HepG2 (cell line): ENCODE results near the gene HCRTR2. TPM values are rescaled to one million over a fixed set of nuclear protein-coding genes. Genes with fewer than 3 reads are reported as not detected.

Source experiments
- ATAC-seq: fragments of 200-7000 bp; cut with Tn5 transposase; 3 replicates; pipeline ENCODE4 v1.9.1; 2020; ENCODE audit warnings: mild to moderate bottlenecking, moderate library complexity
- BruUV-seq: library from RNA; stranded (reverse); fragments of 400-500 nt; replicated peaks from 2 replicates; lab custom pipeline; 2021; lab: Mats Ljungman, UMichigan
- CTCF ChIA-PET: fragments of 300-600 bp; formaldehyde crosslinking; extraction: SDS; loops from one replicate; lab custom pipeline; 2021; ENCODE audit warnings: low total read pairs, inconsistent platforms, low intra/inter-chr PET ratio; lab: Yijun Ruan, JAX
- POLR2A ChIA-PET: fragments of 350-600 bp; sonication (Branson Sonifier 250); formaldehyde crosslinking; loops from one replicate; lab custom pipeline; 2020; ENCODE audit warnings: antibody characterized with exemption, inconsistent platforms; lab: Yijun Ruan, JAX
- DNase-seq: peaks from one replicate; pipeline ENCODE4 v3.0.0-alpha.2; 2015; ENCODE audit warnings: low spot score
- FAIRE-seq: peaks from 3 replicates; lab custom pipeline; 2011; peaks lifted over from hg19 to GRCh38; lab: Jason Lieb, UNC
- H2AFZ ChIP-seq: one replicate; pipeline ENCODE4 v1.6.1; 2011; ENCODE audit warnings: low read length, inconsistent platforms
- H3K27ac ChIP-seq: fragments of 300-600 bp; 3 replicates; pipeline ENCODE4 v1.8.0; 2011; ENCODE audit warnings: mixed run types, mild to moderate bottlenecking, mixed read lengths, low read length, inconsistent platforms; ENCODE audit not compliant: insufficient read depth; ENCODE audit errors: extremely low read length
- H3K27me3 ChIP-seq, 2 experiments: fragments of 200-600 bp in 1 of 2; 2 replicates in 1 of 2; 3 replicates in 1 of 2; pipeline versions ENCODE4 v1.6.0 to v1.8.0; 2011; ENCODE audit warnings: low read length in 2 of 2, mild to moderate bottlenecking in 2 of 2, moderate library complexity in 2 of 2, inconsistent platforms in 1 of 2; ENCODE audit not compliant: insufficient read depth in 2 of 2, control insufficient read depth in 1 of 2
- H3K36me3 ChIP-seq, 2 experiments: fragments of 200-600 bp in 1 of 2; replicated peaks in 1 of 2; 2 replicates in 1 of 2; 3 replicates in 1 of 2; pipeline versions ENCODE4 v1.5.1 to v1.8.0; 2011; ENCODE audit warnings: low read length in 2 of 2, inconsistent platforms in 1 of 2; ENCODE audit not compliant: insufficient read depth in 2 of 2, control insufficient read depth in 1 of 2
- H3K4me1 ChIP-seq: 2 replicates; pipeline ENCODE4 v1.5.1; 2012; ENCODE audit warnings: low read length, inconsistent platforms; ENCODE audit not compliant: insufficient read depth
- H3K4me2 ChIP-seq: 2 replicates; pipeline ENCODE4 v1.6.0; 2011; ENCODE audit warnings: low read depth, low read length, inconsistent platforms
- H3K4me3 ChIP-seq, 3 experiments: fragments of 200-600 bp in 1 of 3; sonication (generic), shearing (Covaris generic) in 1 of 3; replicated peaks in 1 of 3; 2 replicates each; pipeline ENCODE4 v1.5.1; 2011 to 2016; ENCODE audit warnings: low read length in 3 of 3, inconsistent platforms in 2 of 3, low read depth in 2 of 3, mild to moderate bottlenecking in 2 of 3, control low read depth in 1 of 3, mixed read lengths in 1 of 3; ENCODE audit not compliant: insufficient read depth in 1 of 3
- H3K79me2 ChIP-seq: one replicate; pipeline ENCODE4 v1.6.1; 2011; ENCODE audit warnings: low read length, inconsistent platforms; ENCODE audit not compliant: insufficient read depth
- H3K9ac ChIP-seq: 2 replicates; pipeline ENCODE4 v1.6.0; 2011; ENCODE audit warnings: mild to moderate bottlenecking, low read depth, low read length, inconsistent platforms; ENCODE audit not compliant: insufficient read depth
- H3K9me3 ChIP-seq: 2 replicates; pipeline ENCODE4 v1.5.1; 2012; ENCODE audit warnings: mild to moderate bottlenecking, low read length
- H4K20me1 ChIP-seq: 2 replicates; pipeline ENCODE4 v1.6.0; 2011; ENCODE audit warnings: inconsistent platforms, mild to moderate bottlenecking, low read length, moderate library complexity; ENCODE audit not compliant: insufficient read depth
- HNF1B ChIP-seq: sonication (generic); formaldehyde crosslinking; IDR thresholded peaks from 2 replicates; pipeline ENCODE4 v1.5.1; 2020; ENCODE audit warnings: mild to moderate bottlenecking, moderate library complexity, missing genetic modification reagents
- MXD3 ChIP-seq: IDR thresholded peaks from 2 replicates; pipeline ENCODE4 v1.6.1; 2016; ENCODE audit warnings: mild to moderate bottlenecking, missing biosample characterization, missing genetic modification reagents
- MXI1 ChIP-seq: IDR thresholded peaks from 3 replicates; pipeline ENCODE4 v1.6.1; 2012; ENCODE audit warnings: low read depth, low read length, inconsistent platforms, borderline replicate concordance
- PRDM15 ChIP-seq: sonication (generic); formaldehyde crosslinking; IDR thresholded peaks from 2 replicates; pipeline ENCODE4 v1.4.0; 2020; ENCODE audit warnings: missing genetic modification reagents
- ZNF276 ChIP-seq: sonication (generic); formaldehyde crosslinking; IDR thresholded peaks from 2 replicates; pipeline ENCODE4 v1.4.0; 2020; ENCODE audit warnings: mild to moderate bottlenecking, low read depth, missing genetic modification reagents
- ZNF318 ChIP-seq: sonication (generic); formaldehyde crosslinking; IDR thresholded peaks from 2 replicates; pipeline ENCODE4 v1.4.0; 2020; ENCODE audit warnings: mild to moderate bottlenecking, missing genetic modification reagents
- ZNF382 ChIP-seq: sonication (generic); formaldehyde crosslinking; IDR thresholded peaks from 2 replicates; pipeline ENCODE4 v1.5.0; 2020; ENCODE audit warnings: missing genetic modification reagents, mild to moderate bottlenecking, borderline replicate concordance
- WGBS: methylation state at CpG from one replicate; pipeline ENCODE4 v1.1.6; 2017; ENCODE audit warnings: low lambda C conversion rate; 5-methylcytosine and 5-hydroxymethylcytosine counted together
- in situ Hi-C: cut with HindIII; loops from 2 replicates; pipeline ENCODE4 v1.10.0; 2017; ENCODE audit warnings: low pct_unique_long_range_greater_than_20kb; ENCODE audit not compliant: extremely low pct_ligation_motif_present
- intact Hi-C: fragments of 100-400 bp; cut with micrococcal nuclease; formaldehyde crosslinking; loops from one replicate; pipeline ENCODE4 v1.10.0; 2022; ENCODE audit not compliant: unreplicated experiment
- polyA plus RNA-seq, 8 experiments: library from polyadenylated mRNA; depleted of rRNA in 3 of 8; stranded (reverse) in 7 of 8; unstranded in 1 of 8; fragments of >200 nt; fragmentation: Illumina TruSeq in 4 of 8; extraction: Trizol in 4 of 8; gene quantifications; 2 replicates each; pipeline versions ENCODE4 v1.2.1 to v1.2.3, GENCODE V29; 2011 to 2016; ENCODE audit warnings: low read depth in 4 of 8, missing spikeins in 1 of 8, mixed read lengths in 1 of 8; ENCODE audit not compliant: insufficient read depth in 1 of 8
- total RNA-seq, 5 experiments: library from RNA; depleted of rRNA; stranded (reverse); fragments of >200 nt; fragmentation: Illumina TruSeq; extraction: Trizol; gene quantifications; 2 replicates each; pipeline ENCODE4 v1.2.3, GENCODE V29; 2016; ENCODE audit warnings: low read depth in 1 of 5

HCRTR2 gene
- total and polyA plus RNA-seq, 2 of the 13 experiments (the other 11 are each of a cell fraction or from before 2014, with no cell fraction given), result not detected

- H3K9ac ChIP-seq, result no peak overlapping the region
- H3K4me1 ChIP-seq, result no peaks in the 10 kb centered on the region
- no peaks in the 10 kb centered on the region for H3K9me3 ChIP-seq
- H3K36me3 ChIP-seq, result no peaks in the 10 kb centered on the region
- DNase-seq, result no peak
- FAIRE-seq, result no peak
- H4K20me1 ChIP-seq, result no peaks in the 10 kb centered on the region
- no peak overlapping the region for H3K4me2 ChIP-seq
- 17% methylated on average over 2 of the region's 2 CpGs for WGBS
- H3K79me2 ChIP-seq, result no peaks in the 10 kb centered on the region
- intact Hi-C loops (loop anchor here (10.0 kb wide), 1 partner anchor 238 kb away; no protein-coding TSS in a partner anchor), in situ Hi-C loops (loop anchor here (25.0 kb wide), 2 partner anchors 675 to 1000 kb away; no protein-coding TSS in a partner anchor)
- POLR2A ChIA-PET, result no interaction called here
- H3K27me3 ChIP-seq, result no peaks in the 10 kb centered on the region
- CTCF ChIA-PET, result no interaction called here
- H3K4me3 ChIP-seq, result no peak overlapping the region
- no peak for ATAC-seq
- no TSS peak for BruUV-seq
- H2AFZ ChIP-seq, result no peak overlapping the region
- H3K27ac ChIP-seq, result no peak overlapping the region
- TF ChIP-seq ZNF318 (CRISPR knock-in tag) (no peak), ZNF276 (CRISPR knock-in tag) (no peak), PRDM15 (CRISPR knock-in tag) (no peak), ZNF382 (CRISPR knock-in tag) (no peak), HNF1B (CRISPR knock-in tag) (no peak), MXD3 (CRISPR knock-in tag) (no peak), MXI1 (no peak)
Observed at GRCh38 chr6:55286824-55287223, 112.5 kb downstream of the HCRTR2 start.
